ENCODE measurements around the gene CDH13.

GRCh38 chr16:83629836-83630235 is 1003.1 kb downstream of the CDH13 start:
- TF ChIP-seq, protein P1, sequence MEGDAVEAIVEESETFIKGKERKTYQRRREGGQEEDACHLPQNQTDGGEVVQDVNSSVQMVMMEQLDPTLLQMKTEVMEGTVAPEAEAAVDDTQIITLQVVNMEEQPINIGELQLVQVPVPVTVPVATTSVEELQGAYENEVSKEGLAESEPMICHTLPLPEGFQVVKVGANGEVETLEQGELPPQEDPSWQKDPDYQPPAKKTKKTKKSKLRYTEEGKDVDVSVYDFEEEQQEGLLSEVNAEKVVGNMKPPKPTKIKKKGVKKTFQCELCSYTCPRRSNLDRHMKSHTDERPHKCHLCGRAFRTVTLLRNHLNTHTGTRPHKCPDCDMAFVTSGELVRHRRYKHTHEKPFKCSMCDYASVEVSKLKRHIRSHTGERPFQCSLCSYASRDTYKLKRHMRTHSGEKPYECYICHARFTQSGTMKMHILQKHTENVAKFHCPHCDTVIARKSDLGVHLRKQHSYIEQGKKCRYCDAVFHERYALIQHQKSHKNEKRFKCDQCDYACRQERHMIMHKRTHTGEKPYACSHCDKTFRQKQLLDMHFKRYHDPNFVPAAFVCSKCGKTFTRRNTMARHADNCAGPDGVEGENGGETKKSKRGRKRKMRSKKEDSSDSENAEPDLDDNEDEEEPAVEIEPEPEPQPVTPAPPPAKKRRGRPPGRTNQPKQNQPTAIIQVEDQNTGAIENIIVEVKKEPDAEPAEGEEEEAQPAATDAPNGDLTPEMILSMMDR (IDR thresholded peaks at IDR 0.05), result no peak
- TF ChIP-seq POLR2AphosphoS5 (IDR thresholded peaks at IDR 0.05), result no peak

Data from esophagus muscularis mucosa (tissue), 3 donors.